A549 (cell line): ENCODE results near the gene LSM8. TPM values are rescaled to one million over a fixed set of nuclear protein-coding genes. Genes with fewer than 3 reads are reported as not detected.

Experiments used
- ATAC-seq, 2 experiments: fragments of 200-7000 bp in 1 of 2; fragments of >200 bp in 1 of 2; cut with Nextera tagmentation in 1 of 2; cut with Tn5 transposase in 1 of 2; 3 replicates each; pipeline versions ENCODE4 v1.8.0 to v1.9.1; 2018 to 2020; ENCODE audit warnings: mild to moderate bottlenecking in 1 of 2, moderate library complexity in 1 of 2
- CTCF ChIA-PET: fragments of 300-600 bp; sonication (Branson Sonifier 250); formaldehyde crosslinking; extraction: SDS; loops from one replicate; lab custom pipeline; 2021; ENCODE audit warnings: antibody characterized with exemption, inconsistent platforms; lab: Yijun Ruan, JAX
- POLR2A ChIA-PET: fragments of 350-600 bp; formaldehyde crosslinking; extraction: SDS; loops from one replicate; lab custom pipeline; 2021; ENCODE audit warnings: antibody characterized with exemption, inconsistent platforms; lab: Yijun Ruan, JAX
- DNase-seq, 2 experiments: peaks; one replicate each; pipeline versions ENCODE4 v3.0.0 to v3.0.0-alpha.2; 2011 to 2016; ENCODE audit warnings: low read depth in 1 of 2, low spot score in 1 of 2
- FAIRE-seq: peaks from 2 replicates; lab custom pipeline; 2011; peaks lifted over from hg19 to GRCh38; lab: Jason Lieb, UNC
- H3K27ac ChIP-seq, 2 experiments: fragments of >200 bp; sonication (Bioruptor Twin); formaldehyde crosslinking; 3 replicates each; pipeline ENCODE4 v1.5.1; 2016 to 2017
- H3K4me1 ChIP-seq: fragments of >200 bp; sonication (Bioruptor Twin); formaldehyde crosslinking; 3 replicates; pipeline ENCODE4 v1.6.1; 2016
- H3K4me2 ChIP-seq: fragments of >200 bp; sonication (Bioruptor Twin); formaldehyde crosslinking; 3 replicates; pipeline ENCODE4 v1.6.1; 2016
- H3K4me3 ChIP-seq: fragments of >200 bp; sonication (Bioruptor Twin); formaldehyde crosslinking; 3 replicates; pipeline ENCODE4 v1.5.1; 2016
- H3K9me3 ChIP-seq: fragments of >200 bp; sonication (Bioruptor Twin); formaldehyde crosslinking; 3 replicates; pipeline ENCODE4 v1.6.1; 2016
- CHD2 ChIP-seq: fragments of 150-350 bp; IDR thresholded peaks from 2 replicates; pipeline ENCODE4 v1.6.1; 2014; ENCODE audit warnings: low read length; ENCODE audit not compliant: partially characterized antibody
- CHD4 ChIP-seq: fragments of 200-600 bp; sonication (generic); IDR thresholded peaks from 2 replicates; pipeline ENCODE4 v1.6.1; 2016; ENCODE audit warnings: antibody characterized with exemption, mild to moderate bottlenecking, borderline replicate concordance
- CTCF ChIP-seq: fragments of >200 bp; sonication (Bioruptor Twin); formaldehyde crosslinking; IDR thresholded peaks from 3 replicates; pipeline ENCODE4 v1.5.1; 2016
- E2F6 ChIP-seq: IDR thresholded peaks from 2 replicates; pipeline ENCODE4 v1.6.1; 2012; ENCODE audit warnings: low read depth, borderline replicate concordance
- EP300 ChIP-seq, 2 experiments: fragments of >200 bp; sonication (Bioruptor Twin); formaldehyde crosslinking; IDR thresholded peaks; 2 replicates in 1 of 2; 3 replicates in 1 of 2; pipeline ENCODE4 v1.6.1; 2016 to 2017
- ESRRA ChIP-seq: fragments of 150-350 bp; IDR thresholded peaks from 2 replicates; pipeline ENCODE4 v1.6.1; 2014; ENCODE audit warnings: mild to moderate bottlenecking, low read length, borderline replicate concordance
- FOSB ChIP-seq: fragments of 250-450 bp; sonication (Bioruptor Pico); IDR thresholded peaks from 2 replicates; pipeline ENCODE4 v1.5.0; 2020; ENCODE audit warnings: mild to moderate bottlenecking, moderate library complexity
- HDAC2 ChIP-seq: fragments of 200-600 bp; sonication (generic); IDR thresholded peaks from 2 replicates; pipeline ENCODE4 v1.6.1; 2016
- MAFK ChIP-seq: fragments of 450-650 bp; IDR thresholded peaks from 2 replicates; pipeline ENCODE4 v1.6.1; 2014; ENCODE audit not compliant: partially characterized antibody
- MYC ChIP-seq: IDR thresholded peaks from 2 replicates; pipeline ENCODE4 v1.6.1; 2012; ENCODE audit warnings: mild to moderate bottlenecking, inconsistent platforms, low read length, improper control_type of control experiment, borderline replicate concordance
- NFE2L2 ChIP-seq: fragments of 150-350 bp; conservative IDR thresholded peaks from 2 replicates; pipeline ENCODE4 v1.6.1; 2014; ENCODE audit warnings: low read length
- NR3C1 ChIP-seq: fragments of >200 bp; sonication (Bioruptor Twin); formaldehyde crosslinking; IDR thresholded peaks from 3 replicates; pipeline ENCODE4 v1.6.1; 2017
- POLR2A ChIP-seq: IDR thresholded peaks from 2 replicates; pipeline ENCODE4 v1.6.1; 2012; ENCODE audit warnings: mild to moderate bottlenecking, low read length
- RAD21 ChIP-seq, 2 experiments: fragments of >200 bp in 1 of 2; sonication (Bioruptor Twin) in 1 of 2; formaldehyde crosslinking in 1 of 2; IDR thresholded peaks in 1 of 2; conservative IDR thresholded peaks in 1 of 2; 2 replicates in 1 of 2; 3 replicates in 1 of 2; pipeline ENCODE4 v1.6.1; 2012 to 2018; ENCODE audit warnings: inconsistent platforms in 1 of 2
- REST ChIP-seq: fragments of 200-600 bp; sonication (generic); IDR thresholded peaks from 2 replicates; pipeline ENCODE4 v1.6.1; 2016; ENCODE audit warnings: antibody characterized with exemption, mild to moderate bottlenecking, moderate library complexity
- RFX5 ChIP-seq: fragments of 450-650 bp; IDR thresholded peaks from 2 replicates; pipeline ENCODE4 v1.7.1; 2014; ENCODE audit warnings: antibody characterized with exemption, mild to moderate bottlenecking, moderate library complexity
- SMC3 ChIP-seq: fragments of >200 bp; sonication (Bioruptor Twin); formaldehyde crosslinking; IDR thresholded peaks from 3 replicates; pipeline ENCODE4 v1.6.1; 2018; ENCODE audit warnings: inconsistent platforms
- TP53 ChIP-seq: fragments of 250-450 bp; sonication (Bioruptor Pico); IDR thresholded peaks from 2 replicates; pipeline ENCODE4 v1.5.0; 2021; ENCODE audit warnings: mild to moderate bottlenecking, moderate library complexity
- USF2 ChIP-seq: fragments of 450-650 bp; IDR thresholded peaks from 2 replicates; pipeline ENCODE4 v1.6.1; 2014; ENCODE audit warnings: antibody characterized with exemption
- ZFP36 ChIP-seq: fragments of 450-650 bp; IDR thresholded peaks from 2 replicates; pipeline ENCODE4 v1.6.1; 2014; ENCODE audit warnings: borderline replicate concordance; ENCODE audit not compliant: partially characterized antibody
- ZNF302 ChIP-seq: fragments of 250-450 bp; sonication (Bioruptor Pico); IDR thresholded peaks from 2 replicates; pipeline ENCODE4 v1.9.0; 2021; ENCODE audit warnings: inconsistent platforms, mild to moderate bottlenecking, moderate library complexity
- ZSCAN20 ChIP-seq: fragments of 250-450 bp; sonication (Bioruptor Pico); IDR thresholded peaks from 2 replicates; pipeline ENCODE4 v1.8.0; 2022; ENCODE audit warnings: mild to moderate bottlenecking, moderate library complexity
- WGBS: methylation state at CpG from one replicate; pipeline ENCODE4 v1.1.6; 2017; ENCODE audit errors: missing lambda C conversion rate; 5-methylcytosine and 5-hydroxymethylcytosine counted together
- polyA plus RNA-seq, 4 experiments: library from polyadenylated mRNA; depleted of rRNA in 3 of 4; stranded (reverse); fragments of >200 nt; fragmentation: RNase III in 1 of 4; extraction: RNeasy Plus Mini Kit Qiagen cat#74134 plus additional on column Dnase treatment in 1 of 4; gene quantifications; 2 replicates in 3 of 4; 3 replicates in 1 of 4; pipeline ENCODE4 v1.2.3, GENCODE V29; 2011 to 2017
- TF ChIP-seq, protein P1 (sequence below): IDR thresholded peaks from 2 replicates; pipeline ENCODE4 v1.6.1; 2012
- TF ChIP-seq, protein P2 (sequence below): fragments of >200 bp; sonication (Bioruptor Twin); formaldehyde crosslinking; IDR thresholded peaks from 3 replicates; pipeline ENCODE4 v1.6.1; 2016
- TF ChIP-seq, protein P3 (sequence below): fragments of 250-450 bp; sonication (Bioruptor Pico); IDR thresholded peaks from 2 replicates; pipeline ENCODE4 v1.5.0; 2021; ENCODE audit warnings: mild to moderate bottlenecking, moderate library complexity, borderline replicate concordance

The LSM8 gene
- polyA plus RNA-seq, 2 of the 4 experiments (the other 2 are of a cell fraction), result 63.6 to 142 TPM

- no peak overlapping the region for H3K4me2 ChIP-seq
- WGBS, result 93% methylated on average over 2 of the region's 2 CpGs
- no peaks in the 10 kb centered on the region for H3K9me3 ChIP-seq
- no peak overlapping the region for H3K4me3 ChIP-seq
- POLR2A ChIA-PET, result no interaction called here
- DNase-seq (no peak), ATAC-seq (no peak)
- CTCF ChIA-PET, result interaction anchor here (1.1 to 1.3 kb wide), 4 partner anchors 12 to 443 kb away, joined by 3 to 6 read pairs (median 4); no protein-coding TSS in a partner anchor
- TF ChIP-seq ESRRA, result no peak
- TF ChIP-seq ZFP36, result no peak
- no peak for TF ChIP-seq MYC
- TF ChIP-seq, protein P1, sequence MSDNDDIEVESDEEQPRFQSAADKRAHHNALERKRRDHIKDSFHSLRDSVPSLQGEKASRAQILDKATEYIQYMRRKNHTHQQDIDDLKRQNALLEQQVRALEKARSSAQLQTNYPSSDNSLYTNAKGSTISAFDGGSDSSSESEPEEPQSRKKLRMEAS, result no peak
- TF ChIP-seq USF2, result no peak
- TF ChIP-seq TP53 (CRISPR knock-in tag), result no peak
- TF ChIP-seq NFE2L2, result no peak
- no peak for TF ChIP-seq CHD2
- no peak for TF ChIP-seq HDAC2
- no peak for TF ChIP-seq CHD4
- TF ChIP-seq E2F6, result no peak
- TF ChIP-seq FOSB (CRISPR knock-in tag), result no peak
- no peak for TF ChIP-seq POLR2A
- TF ChIP-seq, protein P2, sequence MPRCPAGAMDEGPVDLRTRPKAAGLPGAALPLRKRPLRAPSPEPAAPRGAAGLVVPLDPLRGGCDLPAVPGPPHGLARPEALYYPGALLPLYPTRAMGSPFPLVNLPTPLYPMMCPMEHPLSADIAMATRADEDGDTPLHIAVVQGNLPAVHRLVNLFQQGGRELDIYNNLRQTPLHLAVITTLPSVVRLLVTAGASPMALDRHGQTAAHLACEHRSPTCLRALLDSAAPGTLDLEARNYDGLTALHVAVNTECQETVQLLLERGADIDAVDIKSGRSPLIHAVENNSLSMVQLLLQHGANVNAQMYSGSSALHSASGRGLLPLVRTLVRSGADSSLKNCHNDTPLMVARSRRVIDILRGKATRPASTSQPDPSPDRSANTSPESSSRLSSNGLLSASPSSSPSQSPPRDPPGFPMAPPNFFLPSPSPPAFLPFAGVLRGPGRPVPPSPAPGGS, result no peak
- TF ChIP-seq, all 56 proteins: peak for 0
- FAIRE-seq, result no peak
- Histone ChIP-seq H3K27ac (no peak overlapping the region), H3K4me1 (no peaks in the 10 kb centered on the region)
Observed at GRCh38 chr7:118194571-118194970, 10.6 kb downstream of the LSM8 start.

GRCh38 chr7:118195837-118196474 is 12.0 kb downstream of the LSM8 start:
- no peaks in the 10 kb centered on the region for H3K9me3 ChIP-seq
- ATAC-seq (peak; percentile 87 to 94), FAIRE-seq (no peak), DNase-seq (peak; percentile 21 to 68)
- WGBS, result 52% methylated on average over 6 of the region's 6 CpGs
- ChIA-PET CTCF (interaction anchor here (0.7 to 1.5 kb wide), 9 partner anchors 8 to 445 kb away, joined by 3 to 8 read pairs (median 4); no protein-coding TSS in a partner anchor), POLR2A (no interaction called here)
- H3K4me2 ChIP-seq, result no peak overlapping the region
- H3K4me1 ChIP-seq, result no peaks in the 10 kb centered on the region
- no peak overlapping the region for H3K27ac ChIP-seq
- H3K4me3 ChIP-seq, result no peak overlapping the region
- no peak for TF ChIP-seq RFX5
- no peak for TF ChIP-seq MAFK
- no peak for TF ChIP-seq REST
- TF ChIP-seq ZNF302 (CRISPR knock-in tag), result no peak
- no peak for TF ChIP-seq NFE2L2
- TF ChIP-seq, protein P3, sequence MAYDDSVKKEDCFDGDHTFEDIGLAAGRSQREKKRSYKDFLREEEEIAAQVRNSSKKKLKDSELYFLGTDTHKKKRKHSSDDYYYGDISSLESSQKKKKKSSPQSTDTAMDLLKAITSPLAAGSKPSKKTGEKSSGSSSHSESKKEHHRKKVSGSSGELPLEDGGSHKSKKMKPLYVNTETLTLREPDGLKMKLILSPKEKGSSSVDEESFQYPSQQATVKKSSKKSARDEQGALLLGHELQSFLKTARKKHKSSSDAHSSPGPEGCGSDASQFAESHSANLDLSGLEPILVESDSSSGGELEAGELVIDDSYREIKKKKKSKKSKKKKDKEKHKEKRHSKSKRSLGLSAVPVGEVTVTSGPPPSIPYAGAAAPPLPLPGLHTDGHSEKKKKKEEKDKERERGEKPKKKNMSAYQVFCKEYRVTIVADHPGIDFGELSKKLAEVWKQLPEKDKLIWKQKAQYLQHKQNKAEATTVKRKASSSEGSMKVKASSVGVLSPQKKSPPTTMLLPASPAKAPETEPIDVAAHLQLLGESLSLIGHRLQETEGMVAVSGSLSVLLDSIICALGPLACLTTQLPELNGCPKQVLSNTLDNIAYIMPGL (CRISPR knock-in tag), result no peak
- TF ChIP-seq RAD21 (conservative IDR thresholded peaks at IDR 0.05 in 1 of 2, IDR thresholded peaks at IDR 0.05 in 1 of 2), result peak; percentile 57 to 67
- 0 out of 3 replicates have a peak, but pooled peaks have one; percentile 39 for TF ChIP-seq SMC3
- no peak for TF ChIP-seq FOSB (CRISPR knock-in tag)
- TF ChIP-seq ZFP36, result no peak
- TF ChIP-seq NR3C1, result no peak
- TF ChIP-seq ZSCAN20 (CRISPR knock-in tag), result no peak
- peak; percentile 84 for TF ChIP-seq CTCF
- TF ChIP-seq EP300 (IDR thresholded peaks at IDR 0.05), result no peak
- TF ChIP-seq E2F6, result no peak
